Tibial nerve (tissue), 4 donors: Measurements from ENCODE around the gene GNA12. TPM values are rescaled to one million over a fixed set of nuclear protein-coding genes. Genes with fewer than 3 reads are reported as not detected.

ENCODE experiments used
- DNase-seq, 2 donors: peaks; one replicate each; pipeline ENCODE4 v3.0.0-alpha.2; 2019; ENCODE audit warnings: low spot score in 2 of 2
- H3K27ac ChIP-seq, 4 donors: fragments of 200-600 bp; sonication (generic) in 3 of 4; one replicate each; pipeline ENCODE4 v1.5.1; 2017 to 2019; ENCODE audit warnings: mild to moderate bottlenecking in 1 of 4
- H3K27me3 ChIP-seq, 2 donors: fragments of 200-600 bp; sonication (generic) in 1 of 2; one replicate each; pipeline versions ENCODE4 v1.5.1 to v1.6.0; 2017 to 2019
- H3K36me3 ChIP-seq, 3 donors: fragments of 200-600 bp; sonication (generic); one replicate each; pipeline ENCODE4 v1.5.1; 2018 to 2019
- H3K4me1 ChIP-seq, 4 donors: fragments of 200-600 bp; sonication (generic) in 3 of 4; one replicate each; pipeline ENCODE4 v1.5.1; 2017 to 2019
- H3K4me3 ChIP-seq, 4 donors: fragments of 200-600 bp; sonication (generic) in 3 of 4; one replicate each; pipeline ENCODE4 v1.5.1; 2017 to 2019; ENCODE audit warnings: mild to moderate bottlenecking in 1 of 4, moderate library complexity in 1 of 4
- H3K9me3 ChIP-seq, 4 donors: fragments of 200-600 bp; sonication (generic) in 3 of 4; one replicate each; pipeline ENCODE4 v1.5.1; 2017 to 2019
- CTCF ChIP-seq, 5 experiments: fragments of 200-600 bp in 3 of 5; fragments of 450-650 bp in 2 of 5; sonication (generic) in 3 of 5; IDR thresholded peaks; one replicate each; pipeline ENCODE4 v1.5.1; 2016 to 2019; ENCODE audit warnings: antibody characterized with exemption in 5 of 5, mild to moderate bottlenecking in 3 of 5, moderate library complexity in 2 of 5
- EP300 ChIP-seq, 2 donors: sonication (generic); formaldehyde crosslinking; IDR thresholded peaks; one replicate each; pipeline ENCODE4 v1.6.1; 2017; ENCODE audit warnings: antibody characterized with exemption in 2 of 2, mild to moderate bottlenecking in 1 of 2
- POLR2A ChIP-seq, 2 donors: fragments of 450-650 bp; IDR thresholded peaks; one replicate each; pipeline ENCODE4 v1.6.1; 2017; ENCODE audit warnings: antibody characterized with exemption in 2 of 2, mild to moderate bottlenecking in 2 of 2, moderate library complexity in 2 of 2
- WGBS, 2 donors: methylation state at CpG; one replicate each; pipeline ENCODE4 v1.1.5; 2018; 5-methylcytosine and 5-hydroxymethylcytosine counted together
- total RNA-seq, 4 donors: library from RNA; depleted of rRNA; stranded (reverse); fragments of >200 nt; gene quantifications; one replicate each; pipeline ENCODE4 v1.1.0, GENCODE V29; 2016

The GNA12 gene
- total RNA-seq, 4 donors from 2014 or later = 21.3 to 36.0 (median 29.4) TPM

- WGBS, 2 donors = 83 to 85% methylated on average over 13 of the region's 13 CpGs
- no peak for DNase-seq
- peaks cover 0 to 22% (median 0%) of the 10 kb centered on the region in 3 donors for H3K36me3 ChIP-seq
- TF ChIP-seq POLR2A (IDR thresholded peaks at IDR 0.05) (no peak), CTCF (IDR thresholded peaks at IDR 0.05) (no peak), EP300 (IDR thresholded peaks at IDR 0.05) (no peak)
- no peak overlapping the region for H3K4me3 ChIP-seq
- H3K27me3 ChIP-seq = no peaks in the 10 kb centered on the region
- peak overlapping the region in 1 of 4 donors; percentile 23 for H3K27ac ChIP-seq
- peaks cover 0 to 36% (median 13%) of the 10 kb centered on the region in 4 donors for H3K4me1 ChIP-seq
- H3K9me3 ChIP-seq = no peaks in the 10 kb centered on the region
Measured at GRCh38 chr7:2838873-2839578, 5.1 kb downstream of the GNA12 start.

GRCh38 chr7:2838451-2838850 is 5.7 kb downstream of the GNA12 start:
- peaks cover 0 to 35% (median 12%) of the 10 kb centered on the region in 4 donors for H3K4me1 ChIP-seq
- TF ChIP-seq POLR2A (IDR thresholded peaks at IDR 0.05) (no peak), CTCF (IDR thresholded peaks at IDR 0.05) (no peak), EP300 (IDR thresholded peaks at IDR 0.05) (no peak)
- DNase-seq = no peak
- H3K27ac ChIP-seq = peak overlapping the region in 1 of 4 donors; percentile 23
- H3K4me3 ChIP-seq = no peak overlapping the region
- H3K27me3 ChIP-seq = no peaks in the 10 kb centered on the region
- 92 to 93% methylated on average over 3 of the region's 3 CpGs for WGBS, 2 donors
- peaks cover 0 to 22% (median 0%) of the 10 kb centered on the region in 3 donors for H3K36me3 ChIP-seq
- H3K9me3 ChIP-seq = no peaks in the 10 kb centered on the region

GRCh38 chr7:2837496-2837895 is 6.6 kb downstream of the GNA12 start:
- Histone ChIP-seq H3K36me3 (peaks cover 0 to 22% (median 0%) of the 10 kb centered on the region in 3 donors), H3K27me3 (no peaks in the 10 kb centered on the region), H3K4me1 (peaks cover 0 to 25% (median 4%) of the 10 kb centered on the region in 4 donors), H3K9me3 (no peaks in the 10 kb centered on the region), H3K27ac (no peak overlapping the region), H3K4me3 (no peak overlapping the region)
- 32 to 45% methylated on average over 3 of the region's 3 CpGs for WGBS, 2 donors
- DNase-seq = no peak
- TF ChIP-seq POLR2A (IDR thresholded peaks at IDR 0.05) = no peak
- TF ChIP-seq CTCF (IDR thresholded peaks at IDR 0.05) = no peak
- TF ChIP-seq EP300 (IDR thresholded peaks at IDR 0.05) = no peak

- H3K27me3 ChIP-seq = no peaks in the 10 kb centered on the region
- WGBS, 2 donors = 94 to 96% methylated on average over 17 of the region's 17 CpGs
Measured at GRCh38 chr7:2834748-2835441, 9.2 kb downstream of the GNA12 start.

More at GRCh38 chr7:2834748-2835441, 9.2 kb downstream of the GNA12 start:
- Histone ChIP-seq H3K4me1 (peaks cover 0 to 21% (median 0%) of the 10 kb centered on the region in 4 donors), H3K36me3 (peaks cover 0 to 37% (median 0%) of the 10 kb centered on the region in 3 donors), H3K9me3 (no peaks in the 10 kb centered on the region), H3K4me3 (no peak overlapping the region), H3K27ac (peak overlapping the region in 1 of 4 donors; percentile 17)
- no peak for DNase-seq
- TF ChIP-seq CTCF (IDR thresholded peaks at IDR 0.05) (no peak), EP300 (IDR thresholded peaks at IDR 0.05) (no peak), POLR2A (IDR thresholded peaks at IDR 0.05) (no peak)
